CD4-positive, alpha-beta memory T cell (primary cell): ENCODE measurements around the gene P2RY11. TPM values are rescaled to one million over a fixed set of nuclear protein-coding genes. Genes with fewer than 3 reads are reported as not detected.

Source experiments
- CTCF ChIA-PET: fragments of 350-600 bp; sonication (Branson Sonifier 250); formaldehyde crosslinking; loops from one replicate; lab custom pipeline; 2021; ENCODE audit warnings: inconsistent platforms; ENCODE audit not compliant: partially characterized antibody; lab: Charles Lee
- POLR2A ChIA-PET: fragments of 350-600 bp; sonication (Branson Sonifier 250); formaldehyde crosslinking; loops from one replicate; lab custom pipeline; 2021; ENCODE audit not compliant: partially characterized antibody; lab: Charles Lee
- DNase-seq, 5 donors: peaks; one replicate each; pipeline versions ENCODE4 v3.0.0 to v3.0.0-alpha.2; 2020 to 2022; ENCODE audit warnings: mixed read lengths in 1 of 5
- H3K27ac ChIP-seq: one replicate; pipeline ENCODE4 v1.7.0; 2013; ENCODE audit warnings: low read depth, low read length
- H3K27me3 ChIP-seq: 2 replicates; pipeline ENCODE4 v1.7.0; 2013; ENCODE audit warnings: mild to moderate bottlenecking, low read length, moderate library complexity; ENCODE audit not compliant: insufficient read depth
- H3K36me3 ChIP-seq: 2 replicates; pipeline ENCODE4 v1.7.0; 2013; ENCODE audit warnings: mild to moderate bottlenecking, low read length, moderate library complexity; ENCODE audit not compliant: insufficient read depth
- H3K4me1 ChIP-seq: 2 replicates; pipeline ENCODE4 v1.7.0; 2013; ENCODE audit warnings: mild to moderate bottlenecking, low read length, moderate library complexity; ENCODE audit not compliant: insufficient read depth
- H3K4me3 ChIP-seq, 2 donors: one replicate each; pipeline ENCODE4 v1.7.0; 2013; ENCODE audit warnings: low read length in 2 of 2, mild to moderate bottlenecking in 1 of 2
- H3K9me3 ChIP-seq, 2 donors: one replicate each; pipeline ENCODE4 v1.7.0; 2013; ENCODE audit warnings: low read length in 2 of 2, control low read depth in 1 of 2; ENCODE audit not compliant: control insufficient read depth in 1 of 2
- H3K27ac Mint-ChIP-seq, 7 donors: one replicate each; pipeline ENCODE4 v1.8.0; 2020 to 2021; ENCODE audit warnings: mixed read lengths in 7 of 7, mild to moderate bottlenecking in 6 of 7, inconsistent platforms in 3 of 7, moderate library complexity in 3 of 7
- H3K27me3 Mint-ChIP-seq, 2 donors: one replicate each; pipeline ENCODE4 v1.8.0; 2020 to 2021; ENCODE audit warnings: mixed read lengths in 2 of 2
- H3K36me3 Mint-ChIP-seq, 2 donors: one replicate each; pipeline ENCODE4 v1.8.0; 2020 to 2021; ENCODE audit warnings: mixed read lengths in 2 of 2, inconsistent platforms in 1 of 2, mild to moderate bottlenecking in 1 of 2
- H3K4me1 Mint-ChIP-seq, 4 donors: one replicate each; pipeline ENCODE4 v1.8.0; 2020 to 2021; ENCODE audit warnings: mixed read lengths in 4 of 4, mild to moderate bottlenecking in 1 of 4
- H3K4me3 Mint-ChIP-seq, 8 donors: one replicate each; pipeline ENCODE4 v1.8.0; 2020 to 2021; ENCODE audit warnings: mixed read lengths in 8 of 8, mild to moderate bottlenecking in 7 of 8, moderate library complexity in 6 of 8, inconsistent platforms in 3 of 8
- H3K9me3 Mint-ChIP-seq, 8 donors: one replicate each; pipeline ENCODE4 v1.8.0; 2020 to 2021; ENCODE audit warnings: mixed read lengths in 8 of 8, mild to moderate bottlenecking in 5 of 8, inconsistent platforms in 3 of 8, moderate library complexity in 1 of 8
- intact Hi-C: fragments of 100-400 bp; cut with micrococcal nuclease; formaldehyde crosslinking; loops from one replicate; pipeline ENCODE4 v1.15.1; 2023
- polyA plus RNA-seq, 2 donors: library from polyadenylated mRNA; unstranded; fragments of 300-500 nt; fragmentation: Illumina TruSeq; gene quantifications; one replicate each; pipeline ENCODE4 v1.2.3, GENCODE V29; 2021
- total RNA-seq, 2 experiments: library from RNA; stranded (reverse); gene quantifications; one replicate each; pipeline ENCODE4 v1.2.3, GENCODE V29; 2021

The P2RY11 gene
- total and polyA plus RNA-seq, 4 experiments from 2014 or later: 0.24 to 49.7 (median 23.6) TPM

GRCh38 chr19:10135551-10136334 is 24.2 kb downstream of the P2RY11 start:
- peaks cover 0 to 3% (median 1%) of the 10 kb centered on the region in 4 donors for H3K4me1 Mint-ChIP-seq
- Histone ChIP-seq H3K4me3 (no peak overlapping the region), H3K9me3 (no peaks in the 10 kb centered on the region), H3K27ac (no peak overlapping the region), H3K27me3 (no peaks in the 10 kb centered on the region), H3K36me3 (peaks cover 75% of the 10 kb centered on the region), H3K4me1 (peaks cover 1% of the 10 kb centered on the region)
- ChIA-PET POLR2A (interaction anchor here (1.2 to 6.4 kb wide), 3 partner anchors 7 to 22 kb away, joined by 3 to 36 read pairs (median 28); partner anchors contain the start of gene EIF3G), CTCF (interaction anchor here (1.6 kb wide), 1 partner anchor 15 kb away, joined by 4 read pairs; no protein-coding TSS in a partner anchor)
- H3K27ac Mint-ChIP-seq: no peak overlapping the region
- H3K9me3 Mint-ChIP-seq: peaks cover 0 to 1% (median 0%) of the 10 kb centered on the region in 8 donors
- intact Hi-C loops: no loop called here
- H3K4me3 Mint-ChIP-seq: no peak overlapping the region
- no peaks in the 10 kb centered on the region for H3K27me3 Mint-ChIP-seq
- H3K36me3 Mint-ChIP-seq: peaks cover 37 to 48% of the 10 kb centered on the region in 2 donors
- DNase-seq: no peak

- POLR2A ChIA-PET: interaction anchor here (1.0 to 6.4 kb wide), 3 partner anchors 13 to 23 kb away, joined by 3 to 28 read pairs (median 4); partner anchors contain the start of gene EIF3G
- H3K27ac ChIP-seq: no peak overlapping the region
- peaks cover 82% of the 10 kb centered on the region for H3K36me3 ChIP-seq
- no peaks in the 10 kb centered on the region for H3K9me3 ChIP-seq
- DNase-seq: no peak
- peaks cover 13% of the 10 kb centered on the region for H3K4me1 ChIP-seq
- intact Hi-C loops: no loop called here
- peaks cover 43 to 57% of the 10 kb centered on the region in 2 donors for H3K36me3 Mint-ChIP-seq
- no peak overlapping the region for H3K4me3 Mint-ChIP-seq
- H3K27me3 ChIP-seq: no peaks in the 10 kb centered on the region
- CTCF ChIA-PET: no interaction called here
- peak overlapping the region in 4 of 7 donors; percentile 74 to 85 (median 80) for H3K27ac Mint-ChIP-seq
- H3K27me3 Mint-ChIP-seq: no peaks in the 10 kb centered on the region
- peaks cover 0 to 1% (median 0%) of the 10 kb centered on the region in 8 donors for H3K9me3 Mint-ChIP-seq
- peaks cover 2 to 15% (median 12%) of the 10 kb centered on the region in 4 donors for H3K4me1 Mint-ChIP-seq
- no peak overlapping the region for H3K4me3 ChIP-seq
These were observed 25.4 kb downstream of the P2RY11 start for GRCh38 chr19:10136936-10137335.

- Mint-ChIP-seq H3K27me3 (no peaks in the 10 kb centered on the region), H3K4me3 (no peak overlapping the region), H3K27ac (peak overlapping the region in 1 of 7 donors; percentile 59), H3K4me1 (peaks cover 6 to 26% (median 20%) of the 10 kb centered on the region in 4 donors), H3K36me3 (peaks cover 44 to 58% of the 10 kb centered on the region in 2 donors), H3K9me3 (peaks cover 0 to 2% (median 0%) of the 10 kb centered on the region in 8 donors)
- H3K27me3 ChIP-seq: no peaks in the 10 kb centered on the region
- H3K36me3 ChIP-seq: peaks cover 78% of the 10 kb centered on the region
- peaks cover 24% of the 10 kb centered on the region for H3K4me1 ChIP-seq
- no peak overlapping the region for H3K27ac ChIP-seq
- no peak overlapping the region for H3K4me3 ChIP-seq
- POLR2A ChIA-PET: interaction anchor here (1.0 to 6.4 kb wide), 7 partner anchors 9 to 42 kb away, joined by 3 to 28 read pairs (median 3); partner anchors contain the start of gene EIF3G
- intact Hi-C loops: no loop called here
- H3K9me3 ChIP-seq: no peaks in the 10 kb centered on the region
- no peak for DNase-seq
- CTCF ChIA-PET: interaction anchor here (0.9 to 1.2 kb wide), 2 partner anchors 19 to 112 kb away, joined by 3 read pairs; no protein-coding TSS in a partner anchor
These were observed 26.5 kb downstream of the P2RY11 start for GRCh38 chr19:10137751-10138682.

- no peak for DNase-seq
- ChIA-PET CTCF (interaction anchor here (0.9 to 1.7 kb wide), 4 partner anchors 19 to 111 kb away, joined by 3 to 7 read pairs (median 3); partner anchors contain the start of gene EIF3G), POLR2A (interaction anchor here (1.0 to 6.4 kb wide), 8 partner anchors 10 to 43 kb away, joined by 3 to 28 read pairs (median 4); partner anchors contain the start of gene EIF3G)
- Histone ChIP-seq H3K27me3 (no peaks in the 10 kb centered on the region), H3K4me3 (no peak overlapping the region), H3K4me1 (peaks cover 35% of the 10 kb centered on the region), H3K9me3 (no peaks in the 10 kb centered on the region), H3K36me3 (peaks cover 66% of the 10 kb centered on the region), H3K27ac (no peak overlapping the region)
- Mint-ChIP-seq H3K4me1 (peaks cover 12 to 36% (median 29%) of the 10 kb centered on the region in 4 donors), H3K27ac (peak overlapping the region in 5 of 7 donors; percentile 15 to 85 (median 62)), H3K36me3 (peaks cover 40 to 52% of the 10 kb centered on the region in 2 donors), H3K27me3 (no peaks in the 10 kb centered on the region), H3K9me3 (peaks cover 0 to 2% (median 0%) of the 10 kb centered on the region in 8 donors), H3K4me3 (no peak overlapping the region)
- intact Hi-C loops: no loop called here
These were observed 27.6 kb downstream of the P2RY11 start for GRCh38 chr19:10138879-10139795.

GRCh38 chr19:10139952-10140351 is 28.5 kb downstream of the P2RY11 start:
- Histone ChIP-seq H3K36me3 (peaks cover 64% of the 10 kb centered on the region), H3K4me1 (peaks cover 44% of the 10 kb centered on the region), H3K27ac (no peak overlapping the region), H3K27me3 (no peaks in the 10 kb centered on the region), H3K4me3 (no peak overlapping the region), H3K9me3 (no peaks in the 10 kb centered on the region)
- peaks cover 44 to 56% of the 10 kb centered on the region in 2 donors for H3K36me3 Mint-ChIP-seq
- intact Hi-C loops: loop anchor here (5.0 kb wide), 1 partner anchor 92 kb away; the partner anchor contains the start of gene S1PR2
- DNase-seq: no peak
- H3K4me3 Mint-ChIP-seq: no peak overlapping the region
- H3K27me3 Mint-ChIP-seq: no peaks in the 10 kb centered on the region
- peak overlapping the region in 2 of 7 donors; percentile 56 to 57 for H3K27ac Mint-ChIP-seq
- CTCF ChIA-PET: interaction anchor here (0.8 to 1.7 kb wide), 3 partner anchors 19 to 25 kb away, joined by 3 to 7 read pairs (median 3); partner anchors contain the start of gene EIF3G
- peaks cover 16 to 44% (median 36%) of the 10 kb centered on the region in 4 donors for H3K4me1 Mint-ChIP-seq
- peaks cover 0 to 2% (median 0%) of the 10 kb centered on the region in 8 donors for H3K9me3 Mint-ChIP-seq
- POLR2A ChIA-PET: interaction anchor here (0.6 to 6.4 kb wide), 7 partner anchors 10 to 670 kb away, joined by 3 to 28 read pairs (median 4); partner anchors contain the start of gene EIF3G
